H1 (cell line): Measurements from ENCODE around the gene GTPBP6. TPM values are rescaled to one million over a fixed set of nuclear protein-coding genes. Genes with fewer than 3 reads are reported as not detected.

Source experiments
- MAFK ChIP-seq: IDR thresholded peaks from 2 replicates; pipeline ENCODE4 v1.6.1; 2012; ENCODE audit warnings: low read depth, mild to moderate bottlenecking, improper control_type of control experiment, low read length
- NANOG ChIP-seq: IDR thresholded peaks from 2 replicates; pipeline ENCODE4 v1.6.1; 2011; ENCODE audit warnings: low read length, low read depth, mild to moderate bottlenecking, inconsistent platforms; ENCODE audit not compliant: insufficient read depth, poor library complexity, severe bottlenecking
- POU5F1 ChIP-seq: IDR thresholded peaks from 2 replicates; pipeline ENCODE4 v1.6.1; 2011; ENCODE audit warnings: low read depth, mild to moderate bottlenecking, low read length, moderate library complexity
- SRF ChIP-seq: IDR thresholded peaks from 2 replicates; pipeline ENCODE4 v1.6.1; 2011; ENCODE audit warnings: mild to moderate bottlenecking, low read depth, low read length, moderate library complexity
- SUZ12 ChIP-seq: fragments of 200-600 bp; sonication (generic); IDR thresholded peaks from 2 replicates; pipeline ENCODE4 v1.6.1; 2012; ENCODE audit warnings: mild to moderate bottlenecking, inconsistent platforms, low read length, moderate library complexity, mixed read lengths
- polyA plus RNA-seq, 7 experiments: library from polyadenylated mRNA; depleted of rRNA in 3 of 7; stranded (reverse) in 5 of 7; unstranded in 2 of 7; fragments of >200 nt in 5 of 7; fragments of 200-250 nt in 2 of 7; gene quantifications; 1 replicate in 5 of 7; 2 replicates in 1 of 7; 4 replicates in 1 of 7; pipeline versions ENCODE4 v1.2.1 to v1.2.3, GENCODE V29; 2011 to 2013; ENCODE audit warnings: missing spikeins in 2 of 7, mixed read lengths in 2 of 7
- total RNA-seq: library from RNA; stranded (reverse); fragmentation: NEBNext Ultra II Directional; extraction: Animal tissue kit (Norgen Biotek cat#: 25700); gene quantifications from 2 replicates; pipeline ENCODE4 v1.2.1, GENCODE V29; 2021
- TF ChIP-seq, protein P1 (sequence below), 3 experiments: IDR thresholded peaks; 1 replicate in 2 of 3; 2 replicates in 1 of 3; pipeline versions ENCODE4 v1.5.1 to v1.6.1; 2011; ENCODE audit warnings: low read length in 3 of 3, mild to moderate bottlenecking in 3 of 3, inconsistent platforms in 2 of 3, low read depth in 1 of 3, moderate library complexity in 1 of 3; ENCODE audit not compliant: insufficient read depth in 1 of 3; ENCODE audit errors: control extremely low read depth in 1 of 3
- TF ChIP-seq, protein P2 (sequence below): IDR thresholded peaks from 2 replicates; pipeline ENCODE4 v1.6.1; 2012; ENCODE audit warnings: low read length, inconsistent platforms

The GTPBP6 gene
- total and polyA plus RNA-seq, 2 of the 8 experiments (the other 6 are each of a cell fraction or from before 2014, with no cell fraction given): 33.9 to 57.1 TPM

DNA sequence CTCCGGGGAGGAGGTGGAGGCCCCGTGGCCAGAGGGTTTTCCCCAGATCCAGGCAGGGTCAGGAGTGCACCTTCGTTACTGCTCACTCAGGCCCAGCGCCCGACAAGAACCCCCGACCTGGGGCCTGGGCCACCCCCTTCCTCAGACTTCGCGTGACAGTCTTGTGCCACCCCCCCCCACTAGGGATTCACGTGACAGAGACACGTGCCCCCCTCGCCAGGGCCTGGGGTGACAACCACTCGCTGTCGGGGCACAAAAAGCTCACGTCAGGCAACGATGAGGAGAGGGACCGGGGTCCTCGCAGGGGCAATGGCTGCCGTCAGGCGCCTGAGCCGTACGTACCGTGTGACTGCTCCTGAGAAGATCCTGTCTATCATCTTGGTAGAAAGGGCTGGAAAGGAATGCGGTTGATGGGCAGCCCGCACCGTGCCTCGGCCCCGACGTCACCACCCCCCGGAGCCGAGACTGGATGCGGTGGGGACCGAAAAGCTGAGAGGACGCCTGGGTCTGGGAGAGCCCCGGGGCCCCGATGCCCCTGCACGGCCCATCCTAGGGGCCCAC lies 23.0 kb upstream of the GTPBP6 start (continued):
- no peak for TF ChIP-seq POU5F1
- no peak for TF ChIP-seq SRF
- no peak for TF ChIP-seq NANOG
- TF ChIP-seq, protein P1, sequence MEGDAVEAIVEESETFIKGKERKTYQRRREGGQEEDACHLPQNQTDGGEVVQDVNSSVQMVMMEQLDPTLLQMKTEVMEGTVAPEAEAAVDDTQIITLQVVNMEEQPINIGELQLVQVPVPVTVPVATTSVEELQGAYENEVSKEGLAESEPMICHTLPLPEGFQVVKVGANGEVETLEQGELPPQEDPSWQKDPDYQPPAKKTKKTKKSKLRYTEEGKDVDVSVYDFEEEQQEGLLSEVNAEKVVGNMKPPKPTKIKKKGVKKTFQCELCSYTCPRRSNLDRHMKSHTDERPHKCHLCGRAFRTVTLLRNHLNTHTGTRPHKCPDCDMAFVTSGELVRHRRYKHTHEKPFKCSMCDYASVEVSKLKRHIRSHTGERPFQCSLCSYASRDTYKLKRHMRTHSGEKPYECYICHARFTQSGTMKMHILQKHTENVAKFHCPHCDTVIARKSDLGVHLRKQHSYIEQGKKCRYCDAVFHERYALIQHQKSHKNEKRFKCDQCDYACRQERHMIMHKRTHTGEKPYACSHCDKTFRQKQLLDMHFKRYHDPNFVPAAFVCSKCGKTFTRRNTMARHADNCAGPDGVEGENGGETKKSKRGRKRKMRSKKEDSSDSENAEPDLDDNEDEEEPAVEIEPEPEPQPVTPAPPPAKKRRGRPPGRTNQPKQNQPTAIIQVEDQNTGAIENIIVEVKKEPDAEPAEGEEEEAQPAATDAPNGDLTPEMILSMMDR (IDR thresholded peaks at IDR 0.05; ENCODE audit: control extremely low read depth in 1 of 3, insufficient read depth in 1 of 3, low read depth in 1 of 3, low read length in 3 of 3): no peak
- TF ChIP-seq, protein P2, sequence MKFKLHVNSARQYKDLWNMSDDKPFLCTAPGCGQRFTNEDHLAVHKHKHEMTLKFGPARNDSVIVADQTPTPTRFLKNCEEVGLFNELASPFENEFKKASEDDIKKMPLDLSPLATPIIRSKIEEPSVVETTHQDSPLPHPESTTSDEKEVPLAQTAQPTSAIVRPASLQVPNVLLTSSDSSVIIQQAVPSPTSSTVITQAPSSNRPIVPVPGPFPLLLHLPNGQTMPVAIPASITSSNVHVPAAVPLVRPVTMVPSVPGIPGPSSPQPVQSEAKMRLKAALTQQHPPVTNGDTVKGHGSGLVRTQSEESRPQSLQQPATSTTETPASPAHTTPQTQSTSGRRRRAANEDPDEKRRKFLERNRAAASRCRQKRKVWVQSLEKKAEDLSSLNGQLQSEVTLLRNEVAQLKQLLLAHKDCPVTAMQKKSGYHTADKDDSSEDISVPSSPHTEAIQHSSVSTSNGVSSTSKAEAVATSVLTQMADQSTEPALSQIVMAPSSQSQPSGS: no peak
- no peak for TF ChIP-seq MAFK
- no peak for TF ChIP-seq SUZ12
